Activated CD4-positive, alpha-beta T cell treated with anti-CD3 and anti-CD28 coated beads, Interleukin-2, amount 50 U/mL, for 16 hours (primary cell): Measurements from ENCODE around the gene HAX1.
"Not testable (repeated sequence)": the region's sequence is repeated elsewhere in the genome, so short reads cannot be mapped to it uniquely, and the experiment has no call there.

Experiments
- DNase-seq: peaks from one replicate; pipeline ENCODE4 v3.0.0-alpha.2; 2020

The HAX1 gene

GRCh38 chr1:154287591-154287990 is 15.2 kb downstream of the HAX1 start:
- not testable (repeated sequence) for DNase-seq

DNA sequence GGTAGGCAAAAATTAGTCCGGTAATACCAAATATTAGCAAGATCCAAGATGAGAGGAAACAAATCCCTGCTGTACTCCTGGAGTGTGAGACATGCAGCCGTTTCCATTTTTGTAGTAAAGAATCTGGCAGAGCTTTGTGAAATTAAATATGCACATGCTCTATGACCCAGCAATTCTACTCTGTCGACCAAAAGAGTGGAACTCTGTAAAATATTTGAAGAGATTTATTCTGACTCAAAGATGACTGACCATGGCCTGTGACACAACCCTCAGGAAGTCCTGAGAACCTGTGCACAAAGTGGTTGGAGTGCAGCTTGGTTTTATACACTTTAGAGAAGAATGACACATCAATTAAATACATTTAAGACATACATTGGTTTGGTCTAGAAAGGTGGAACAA is 16.2 kb downstream of the HAX1 start:
- no peak for DNase-seq

DNA sequence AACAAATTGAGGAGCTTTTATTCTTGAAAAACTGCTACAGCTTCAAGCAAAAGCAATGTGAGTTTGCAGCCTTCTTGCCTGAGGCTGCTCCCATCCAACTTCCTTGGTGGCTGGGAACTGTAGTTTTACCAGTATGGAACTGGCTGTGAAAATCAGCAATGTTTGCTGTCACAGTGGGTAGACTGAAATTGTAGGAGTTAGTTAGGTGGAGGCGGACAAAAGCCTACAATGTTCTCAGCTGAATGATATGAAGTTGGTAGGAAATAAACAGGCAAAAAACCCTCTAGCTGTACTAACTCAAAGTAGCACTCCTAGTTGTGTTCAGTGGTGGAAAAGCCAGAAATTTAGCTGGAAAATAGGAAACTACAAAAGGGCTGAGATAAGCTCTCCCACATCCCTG is 18.5 kb downstream of the HAX1 start:
- DNase-seq, result no peak

DNA sequence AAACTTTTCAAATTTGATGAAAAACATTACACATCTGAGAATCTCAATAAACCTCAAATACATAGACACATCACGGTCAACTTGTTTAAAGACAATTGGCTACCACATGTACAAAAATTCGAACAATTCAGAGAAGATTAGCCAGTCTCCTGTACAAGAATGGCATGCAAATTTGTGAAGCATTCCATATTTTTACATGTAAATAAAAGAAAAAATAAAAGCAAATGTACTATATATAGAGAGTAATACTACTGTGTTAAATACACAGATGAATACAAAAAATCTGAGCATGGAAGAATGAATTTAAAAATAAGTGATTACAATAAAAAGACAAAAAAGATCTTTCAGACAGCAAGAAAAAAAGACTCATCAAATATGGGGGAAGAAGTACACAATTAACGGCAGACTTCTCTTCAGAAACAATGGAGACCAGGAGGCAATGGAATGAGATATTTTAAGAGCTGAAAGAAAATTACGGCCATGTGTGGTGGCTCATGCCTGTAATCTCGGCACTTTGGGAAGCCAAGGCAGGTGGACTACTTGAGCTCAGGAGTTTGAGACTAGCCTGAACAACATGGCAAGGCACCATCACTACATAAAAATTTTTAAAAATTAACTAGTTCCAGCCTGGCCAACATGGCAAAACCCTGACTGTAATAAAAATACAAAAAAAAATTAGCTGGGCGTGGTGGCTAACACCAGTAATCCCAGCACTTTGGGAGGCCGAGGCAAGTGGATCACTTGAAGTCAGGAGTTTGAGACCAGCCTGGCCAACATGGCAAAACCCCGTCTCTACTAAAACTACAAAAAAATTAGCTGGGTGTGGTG is 23.2 kb downstream of the HAX1 start:
- DNase-seq, result no peak

DNA sequence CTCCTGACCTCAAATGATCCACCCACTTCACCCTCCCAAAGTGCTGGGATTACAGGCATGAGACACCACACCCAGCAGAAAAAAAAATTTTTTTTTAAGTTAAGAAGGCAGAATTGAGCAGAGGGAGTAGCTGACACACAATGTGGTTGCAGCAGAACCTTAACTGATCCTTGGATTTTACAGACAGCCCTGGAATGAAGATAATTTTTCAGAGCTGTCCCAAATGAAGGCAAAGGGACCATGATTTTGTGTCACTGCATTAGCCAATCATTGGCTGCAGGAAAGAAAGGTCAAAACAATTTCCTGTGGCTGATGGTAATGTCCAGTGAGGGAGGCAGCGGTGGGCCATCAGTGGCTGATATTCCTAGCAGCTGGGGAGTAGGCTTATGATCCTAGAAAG is 29.2 kb downstream of the HAX1 start:
- DNase-seq, result no peak

GRCh38 chr1:154304664-154305337 is 32.4 kb downstream of the HAX1 start:
- DNase-seq, result peak; percentile 67

- DNase-seq, result no peak
Observed at GRCh38 chr1:154306151-154306550, 33.7 kb downstream of the HAX1 start.

GRCh38 chr1:154307670-154308270 is 35.3 kb downstream of the HAX1 start:
- DNase-seq, result peak; percentile 51

- not testable (repeated sequence) for DNase-seq
Observed at GRCh38 chr1:154309136-154309535, 36.7 kb downstream of the HAX1 start.

DNA sequence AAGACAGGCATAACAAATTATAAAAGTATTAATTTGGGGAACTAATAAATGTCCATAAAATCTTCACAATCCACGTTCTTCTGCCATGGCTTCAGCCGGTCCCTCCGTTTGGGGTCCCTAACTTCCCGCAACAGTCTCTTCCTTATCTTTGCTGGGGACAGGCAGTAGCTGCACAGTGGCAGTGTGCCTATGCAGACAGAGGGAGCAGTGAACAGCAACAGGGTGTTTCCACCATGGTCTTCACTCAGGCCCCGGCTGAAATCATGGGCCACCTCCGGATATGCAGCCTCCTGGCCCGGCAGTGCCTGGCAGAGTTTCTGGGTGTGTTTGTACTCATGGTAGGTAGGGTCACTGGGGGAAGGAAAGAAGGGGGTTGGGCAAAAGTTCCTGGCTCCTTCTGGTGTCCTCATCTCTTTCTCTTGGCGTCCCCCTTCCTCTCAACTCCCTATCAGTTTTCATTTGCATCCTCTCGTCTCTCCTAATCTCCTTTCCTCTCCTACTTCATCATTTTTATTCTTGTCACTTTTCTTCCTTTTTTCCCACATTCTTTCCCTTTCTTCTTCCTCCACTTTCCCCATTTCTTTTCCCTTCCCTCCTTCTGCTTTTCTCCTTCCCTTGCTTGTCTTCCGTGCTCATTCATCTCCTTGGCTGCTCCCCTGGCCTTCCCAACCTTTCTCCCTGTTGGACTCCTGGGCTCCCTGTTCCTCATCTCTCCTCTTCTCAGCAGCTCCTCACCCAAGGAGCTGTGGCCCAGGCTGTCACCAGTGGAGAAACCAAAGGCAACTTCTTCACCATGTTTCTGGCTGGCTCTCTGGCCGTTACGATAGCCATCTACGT is 40.0 kb downstream of the HAX1 start:
- not testable (repeated sequence) for DNase-seq

DNA sequence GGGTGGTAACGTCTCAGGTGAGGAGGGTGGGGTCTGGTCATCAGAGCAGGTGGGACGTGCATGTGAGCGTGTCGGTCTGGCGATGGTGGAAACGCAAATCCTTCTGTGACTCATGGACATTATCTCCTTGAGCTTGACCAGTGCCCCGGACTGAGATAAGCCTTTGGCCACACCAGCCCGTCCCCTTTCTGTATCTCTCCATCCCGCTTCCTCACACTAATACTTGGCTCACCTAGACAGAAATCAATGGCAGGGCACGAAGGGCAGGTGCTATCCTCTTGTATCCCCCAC is 40.6 kb downstream of the HAX1 start:
- DNase-seq, result no peak

GRCh38 chr1:154314226-154314625 is 41.8 kb downstream of the HAX1 start:
- not testable (repeated sequence) for DNase-seq

DNA sequence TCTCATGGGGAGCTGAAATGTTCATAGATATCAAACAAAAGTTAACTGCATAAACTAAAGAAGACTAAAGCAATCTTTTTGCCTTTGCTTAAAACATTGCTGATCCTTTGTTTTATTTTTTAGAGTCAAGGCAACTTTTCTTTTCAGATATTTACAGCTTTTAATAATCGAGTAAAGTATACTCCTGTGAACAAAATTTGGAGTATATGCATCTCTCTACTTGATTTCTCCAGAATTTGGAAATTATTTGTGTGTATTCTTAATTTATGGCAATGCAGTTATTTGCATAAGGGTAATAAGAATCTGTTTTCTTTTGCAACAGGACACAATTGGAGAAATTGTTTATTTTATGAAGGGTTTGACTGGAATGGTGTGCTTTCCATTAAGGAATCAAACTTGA is 44.3 kb downstream of the HAX1 start:
- no peak for DNase-seq

DNA sequence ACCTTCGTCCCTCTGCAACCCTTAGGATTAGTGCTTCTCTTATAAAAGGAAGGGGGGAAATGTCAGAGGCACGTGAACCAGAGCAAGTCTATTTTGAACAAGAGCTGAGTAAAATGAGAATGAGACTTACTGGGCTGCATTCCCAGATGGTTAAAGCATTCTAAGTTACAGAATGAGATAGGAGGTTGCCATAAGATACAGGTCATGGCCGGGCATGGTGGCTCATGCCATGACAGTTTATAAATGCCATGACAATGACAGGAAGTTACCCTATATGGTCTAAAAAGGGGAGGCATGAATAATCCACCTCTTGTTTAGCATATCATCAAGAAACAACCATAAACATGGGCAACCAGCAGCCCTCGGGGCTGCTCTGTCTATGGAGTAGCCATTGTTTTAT is 46.0 kb downstream of the HAX1 start:
- DNase-seq, result no peak

DNA sequence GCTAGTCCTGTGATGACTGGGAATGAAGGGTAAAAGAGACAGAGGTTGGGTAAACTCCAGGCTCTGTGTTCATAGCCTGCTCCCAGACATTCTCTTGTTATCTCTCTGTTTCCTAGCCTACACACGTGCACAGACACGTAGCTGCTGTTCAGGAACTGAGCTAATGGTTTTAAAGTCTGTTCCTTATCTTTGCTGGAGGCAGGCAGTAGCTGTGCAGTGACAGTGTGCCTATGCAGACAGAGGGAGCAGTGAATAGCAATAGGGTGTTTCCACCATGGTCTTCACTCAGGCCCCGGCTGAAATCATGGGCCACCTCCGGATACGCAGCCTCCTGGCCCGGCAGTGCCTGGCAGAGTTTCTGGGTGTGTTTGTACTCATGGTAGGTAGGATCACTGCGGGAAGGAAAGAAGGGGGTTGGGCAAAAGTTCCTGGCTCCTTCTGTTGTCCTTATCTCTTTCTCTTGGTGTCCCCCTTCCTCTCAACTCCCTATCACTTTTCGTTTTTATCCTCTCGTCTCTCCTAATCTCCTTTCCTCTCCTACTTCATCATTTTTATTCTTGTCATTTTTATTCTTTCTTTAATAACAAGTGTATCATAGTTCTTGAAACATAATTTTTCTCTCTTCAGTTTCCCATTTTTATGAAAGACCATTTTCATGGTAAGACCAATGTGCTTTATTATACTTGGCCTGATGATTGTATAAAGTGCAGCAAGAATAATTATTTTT is 48.6 kb downstream of the HAX1 start, which contains the start of gene AQP10:
AQP10 (plus strand) TSS at position 212 of the 727 bp plus-strand sequence; CDS start at position 275, 63 bp downstream.
- DNase-seq, result no peak

GRCh38 chr1:154321609-154321934 is 49.1 kb downstream of the HAX1 start:
- not testable (repeated sequence) for DNase-seq

DNA sequence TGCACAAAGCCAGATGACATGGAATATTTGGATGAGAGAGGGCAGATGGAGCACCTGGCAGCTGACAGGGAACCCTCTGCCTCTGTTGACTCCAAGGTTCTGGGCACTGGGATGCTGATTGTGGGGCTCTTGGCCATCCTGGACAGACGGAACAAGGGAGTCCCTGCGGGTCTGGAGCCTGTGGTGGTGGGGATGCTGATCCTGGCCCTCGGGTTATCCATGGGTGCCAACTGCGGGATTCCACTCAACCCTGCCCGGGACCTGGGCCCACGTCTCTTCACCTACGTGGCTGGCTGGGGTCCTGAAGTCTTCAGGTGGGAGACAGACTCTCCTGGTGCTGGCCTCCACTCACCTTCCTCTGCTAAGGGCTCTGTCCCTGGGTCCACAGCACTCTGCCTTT is 51.1 kb downstream of the HAX1 start:
- no peak for DNase-seq

- no peak for DNase-seq
Observed at GRCh38 chr1:154324241-154324640, 51.8 kb downstream of the HAX1 start.

DNA sequence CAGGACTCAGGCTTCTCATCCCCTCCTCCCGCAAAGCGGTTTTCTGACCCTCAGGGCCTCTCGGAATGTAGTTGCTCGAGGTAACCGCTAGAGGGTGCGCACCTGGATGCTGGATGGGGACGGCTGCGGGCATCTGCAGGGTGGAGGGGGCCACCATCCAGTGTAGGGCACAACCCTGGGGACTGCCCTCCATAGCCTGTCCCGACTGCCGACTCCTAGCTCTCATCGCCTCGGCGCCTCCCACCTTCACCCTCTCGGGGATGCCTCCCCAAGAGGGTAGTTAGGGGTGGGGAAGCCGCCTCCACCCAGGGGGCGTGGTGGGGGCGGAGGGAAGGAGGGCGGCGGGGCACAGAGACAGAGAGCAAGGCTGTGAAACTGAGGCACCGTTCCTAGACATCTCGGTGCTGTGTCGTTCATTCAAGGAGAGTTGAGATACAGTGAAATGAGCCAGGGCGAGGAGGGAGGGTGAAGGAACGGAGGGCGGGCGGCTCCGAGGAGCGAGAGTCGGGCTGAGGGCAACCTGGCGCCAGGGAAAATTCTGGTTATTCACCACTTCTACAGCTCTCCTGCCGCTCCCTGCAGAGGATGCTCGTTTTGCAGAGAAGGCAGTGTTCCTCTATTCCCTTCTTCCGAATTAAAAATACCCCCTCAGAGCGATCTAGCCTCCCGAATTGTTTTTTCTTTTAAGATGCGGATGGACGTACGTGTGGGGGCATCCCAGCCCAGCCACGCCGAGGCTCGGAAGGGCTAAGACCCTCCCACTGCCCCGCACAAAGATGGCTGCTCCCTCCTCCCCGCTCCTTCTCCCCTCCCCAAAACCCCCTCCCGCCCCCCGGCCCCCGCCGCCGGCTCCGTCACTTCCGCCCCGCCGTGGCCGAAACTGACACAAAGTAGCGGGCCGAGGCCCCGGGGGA is 52.5 kb downstream of the HAX1 start, which contains the start of gene ATP8B2:
ATP8B2 (plus strand) TSS at position 857 of the 914 bp plus-strand sequence. CDS start 2,617 bp downstream, outside the sequence.
- DNase-seq, result peak; percentile 88
